ENCODE data around the gene ATAD2B.

Gene ATAD2B

GRCh38 chr2:23905155-23905554 is 21.8 kb downstream of the ATAD2B start:
- DNase-seq: peak; percentile 22

- DNase-seq: peak; percentile 37
Measured at GRCh38 chr2:23904692-23905091, 22.2 kb downstream of the ATAD2B start.

- DNase-seq: no peak
Measured at GRCh38 chr2:23904215-23904614, 22.7 kb downstream of the ATAD2B start.

- no peak for DNase-seq
Measured at GRCh38 chr2:23903034-23903433, 23.9 kb downstream of the ATAD2B start.

- peak; percentile 43 for DNase-seq
Measured at GRCh38 chr2:23901966-23902846, 24.7 kb downstream of the ATAD2B start.

- peak; percentile 86 for DNase-seq
Measured at GRCh38 chr2:23900541-23901322, 26.2 kb downstream of the ATAD2B start.

GRCh38 chr2:23900133-23900532 is 26.8 kb downstream of the ATAD2B start:
- DNase-seq: no peak

GRCh38 chr2:23871206-23871605 is 55.7 kb downstream of the ATAD2B start:
- DNase-seq: no peak

GRCh38 chr2:23867449-23867848 is 59.5 kb downstream of the ATAD2B start:
- DNase-seq: no peak

GRCh38 chr2:23862716-23863426 is 64.1 kb downstream of the ATAD2B start:
- DNase-seq: no peak

GRCh38 chr2:23861952-23862351 is 65.0 kb downstream of the ATAD2B start:
- DNase-seq: no peak

GRCh38 chr2:23859983-23860382 is 66.9 kb downstream of the ATAD2B start:
- no peak for DNase-seq

GRCh38 chr2:23859234-23859633 is 67.7 kb downstream of the ATAD2B start:
- DNase-seq: no peak

- no peak for DNase-seq
Measured at GRCh38 chr2:23850564-23851256, 76.2 kb downstream of the ATAD2B start.

GRCh38 chr2:23844905-23845304 is 82.0 kb downstream of the ATAD2B start:
- DNase-seq: no peak

- peak; percentile 47 for DNase-seq
Measured at GRCh38 chr2:23843051-23843976, 83.6 kb downstream of the ATAD2B start.

- no peak for DNase-seq
Measured at GRCh38 chr2:23839919-23840578, 86.9 kb downstream of the ATAD2B start.

- DNase-seq: no peak
Measured at GRCh38 chr2:23838996-23839395, 87.9 kb downstream of the ATAD2B start.

- no peak for DNase-seq
Measured at GRCh38 chr2:23838581-23838980, 88.3 kb downstream of the ATAD2B start.

- no peak for DNase-seq
Measured at GRCh38 chr2:23837871-23838270, 89.1 kb downstream of the ATAD2B start.

GRCh38 chr2:23836971-23837565 is 89.9 kb downstream of the ATAD2B start:
- DNase-seq: no peak

All from fibroblast of skin of right quadriceps (primary cell).